ENCODE results near the gene DNAJB4. TPM values are rescaled to one million over a fixed set of nuclear protein-coding genes. Genes with fewer than 3 reads are reported as not detected.
"Not testable (repeated sequence)": the region's sequence is repeated elsewhere in the genome, so short reads cannot be mapped to it uniquely, and the experiment has no call there.

DNAJB4 gene
- total RNA-seq, 3 donors from 2014 or later (not counting 1 experiment from before 2014, with no cell fraction given): 26.8 to 30.7 (median 28.2) TPM

DNA sequence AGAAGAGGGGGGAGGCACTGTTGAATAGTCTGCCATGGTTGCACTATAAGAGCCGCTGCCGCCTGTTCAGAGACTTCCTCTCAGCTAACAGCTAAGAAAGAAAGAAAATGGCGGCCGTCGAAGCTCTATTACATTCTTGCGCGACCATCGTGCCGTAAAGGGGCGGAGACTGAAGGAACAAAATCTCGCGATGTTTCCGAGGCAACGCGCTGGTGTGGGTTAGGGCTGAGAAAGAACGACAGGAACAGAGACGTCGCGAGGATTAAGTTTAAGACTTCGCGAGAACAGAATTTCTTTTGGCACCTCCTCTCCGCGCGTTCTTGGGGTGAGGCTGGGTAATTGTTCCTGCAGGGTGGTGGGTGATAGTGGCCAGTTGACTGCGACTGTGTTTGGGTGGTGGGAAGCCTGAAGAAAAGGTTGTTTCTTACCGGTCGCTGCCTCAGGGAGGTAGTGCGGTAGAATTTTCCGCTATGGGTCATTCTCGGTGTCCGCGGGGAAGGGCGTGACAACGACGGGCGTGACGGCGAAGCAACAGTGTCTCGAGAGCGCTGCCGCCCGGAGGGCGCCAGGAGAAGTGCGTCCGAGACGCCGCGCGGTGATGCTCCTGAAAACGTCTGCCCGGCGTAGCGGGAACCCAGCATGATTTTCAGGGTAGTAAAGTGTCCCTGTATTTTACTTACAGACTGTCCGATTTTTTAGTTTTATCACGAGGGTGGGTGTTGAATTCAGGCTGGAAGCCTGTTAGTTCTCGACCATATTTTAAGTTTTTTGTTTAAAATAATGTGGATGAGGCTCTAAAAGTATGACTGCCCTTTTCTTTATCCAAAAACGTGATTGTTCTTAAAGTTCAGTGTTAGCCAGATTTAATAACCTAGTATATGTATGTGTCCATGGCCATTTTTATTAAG lies 25.5 kb upstream of the DNAJB4 start, which contains the start of gene FUBP1:
Gene FUBP1 (minus strand): TSS at position 104 of the 908 bp plus-strand sequence. CDS start 68 bp downstream, at position 36.
- no peaks in the 10 kb centered on the region for H3K27me3 Mint-ChIP-seq (ENCODE audit: low read depth in 2 of 2)
- under 1% methylated on average over 57 of the region's 57 CpGs for WGBS (ENCODE audit: insufficient coverage)
- ATAC-seq (peak; percentile 76 to 89 (median 77)), DNase-seq (peak; percentile 90 to 100)
- H3K4me1 ChIP-seq (ENCODE audit: control insufficient read depth, insufficient read depth, low read length): peaks cover 18% of the 10 kb centered on the region
- no peaks in the 10 kb centered on the region for H3K9me3 ChIP-seq (ENCODE audit: control insufficient read depth, insufficient read depth, low read length)
- peaks cover 6% of the 10 kb centered on the region for H3K36me3 ChIP-seq (ENCODE audit: control insufficient read depth, insufficient read depth, low read length)
- intact Hi-C loops (cut with micrococcal nuclease): loop anchor here (1.0 to 2.0 kb wide), 3 partner anchors 25 to 297 kb away; partner anchors contain the start of genes DNAJB4, USP33 and ZZZ3
- H3K4me3 ChIP-seq (ENCODE audit: low read length): peak within 1 kb of the TSS; percentile 87
- TF ChIP-seq, protein P1, sequence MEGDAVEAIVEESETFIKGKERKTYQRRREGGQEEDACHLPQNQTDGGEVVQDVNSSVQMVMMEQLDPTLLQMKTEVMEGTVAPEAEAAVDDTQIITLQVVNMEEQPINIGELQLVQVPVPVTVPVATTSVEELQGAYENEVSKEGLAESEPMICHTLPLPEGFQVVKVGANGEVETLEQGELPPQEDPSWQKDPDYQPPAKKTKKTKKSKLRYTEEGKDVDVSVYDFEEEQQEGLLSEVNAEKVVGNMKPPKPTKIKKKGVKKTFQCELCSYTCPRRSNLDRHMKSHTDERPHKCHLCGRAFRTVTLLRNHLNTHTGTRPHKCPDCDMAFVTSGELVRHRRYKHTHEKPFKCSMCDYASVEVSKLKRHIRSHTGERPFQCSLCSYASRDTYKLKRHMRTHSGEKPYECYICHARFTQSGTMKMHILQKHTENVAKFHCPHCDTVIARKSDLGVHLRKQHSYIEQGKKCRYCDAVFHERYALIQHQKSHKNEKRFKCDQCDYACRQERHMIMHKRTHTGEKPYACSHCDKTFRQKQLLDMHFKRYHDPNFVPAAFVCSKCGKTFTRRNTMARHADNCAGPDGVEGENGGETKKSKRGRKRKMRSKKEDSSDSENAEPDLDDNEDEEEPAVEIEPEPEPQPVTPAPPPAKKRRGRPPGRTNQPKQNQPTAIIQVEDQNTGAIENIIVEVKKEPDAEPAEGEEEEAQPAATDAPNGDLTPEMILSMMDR (IDR thresholded peaks at IDR 0.05): peak; percentile 65
- no peaks in the 10 kb centered on the region for H3K36me3 Mint-ChIP-seq
- peaks cover 28 to 39% of the 10 kb centered on the region in 2 donors for H3K4me1 Mint-ChIP-seq
- no peaks in the 10 kb centered on the region for H3K9me3 Mint-ChIP-seq
- no peak within 1 kb of the TSS for H3K27ac Mint-ChIP-seq
- H3K27ac ChIP-seq (ENCODE audit: low read length): peak within 1 kb of the TSS; percentile 93
- no peak within 1 kb of the TSS for H3K4me3 Mint-ChIP-seq
- H3K27me3 ChIP-seq (ENCODE audit: control insufficient read depth, insufficient read depth, low read length): no peaks in the 10 kb centered on the region

DNA sequence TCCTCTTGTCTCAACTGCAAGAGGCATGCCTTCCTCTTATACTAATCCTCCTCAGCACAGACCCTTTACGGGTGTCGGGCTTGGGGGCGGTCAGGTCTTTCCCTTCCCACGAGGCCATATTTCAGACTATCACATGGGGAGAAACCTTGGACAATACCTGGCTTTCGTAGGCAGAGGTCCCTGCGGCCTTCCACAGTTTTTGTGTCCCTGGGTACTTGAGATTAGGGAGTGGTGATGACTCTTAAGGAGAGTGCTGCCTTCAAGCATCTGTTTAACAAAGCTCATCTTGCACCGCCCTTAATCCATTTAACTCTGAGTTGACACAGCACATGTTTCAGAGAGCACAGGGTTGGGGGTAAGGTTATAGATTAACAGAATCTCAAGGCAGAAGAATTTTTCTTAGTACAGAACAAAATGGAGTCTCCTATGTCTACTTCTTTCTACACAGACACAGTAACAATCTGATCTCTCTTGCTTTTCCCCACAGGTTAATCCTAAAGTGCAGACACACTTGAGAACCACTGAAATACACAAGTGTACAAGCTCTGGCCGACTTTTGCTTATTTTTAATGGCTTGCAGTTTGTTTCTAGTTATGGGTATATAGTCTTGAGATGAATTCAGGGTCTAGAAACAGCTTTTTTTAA lies 21.3 kb upstream of the DNAJB4 start:
- Mint-ChIP-seq H3K4me1 (peaks cover 15 to 27% of the 10 kb centered on the region in 2 donors), H3K27ac (peak overlapping the region in 1 of 2 donors; percentile 24)
- intact Hi-C loops (cut with micrococcal nuclease); H3K9me3 Mint-ChIP-seq; DNase-seq; H3K4me1 ChIP-seq (ENCODE audit: control insufficient read depth, insufficient read depth, low read length); H3K27me3 ChIP-seq (ENCODE audit: control insufficient read depth, insufficient read depth, low read length); H3K27me3 Mint-ChIP-seq (ENCODE audit: low read depth in 2 of 2); H3K9me3 ChIP-seq (ENCODE audit: control insufficient read depth, insufficient read depth, low read length); H3K4me3 Mint-ChIP-seq; H3K36me3 ChIP-seq (ENCODE audit: control insufficient read depth, insufficient read depth, low read length); H3K4me3 ChIP-seq (ENCODE audit: low read length); H3K27ac ChIP-seq (ENCODE audit: low read length); ATAC-seq; H3K36me3 Mint-ChIP-seq: not testable (repeated sequence)
- 97% methylated on average over 7 of the region's 8 CpGs for WGBS (ENCODE audit: insufficient coverage)

DNA sequence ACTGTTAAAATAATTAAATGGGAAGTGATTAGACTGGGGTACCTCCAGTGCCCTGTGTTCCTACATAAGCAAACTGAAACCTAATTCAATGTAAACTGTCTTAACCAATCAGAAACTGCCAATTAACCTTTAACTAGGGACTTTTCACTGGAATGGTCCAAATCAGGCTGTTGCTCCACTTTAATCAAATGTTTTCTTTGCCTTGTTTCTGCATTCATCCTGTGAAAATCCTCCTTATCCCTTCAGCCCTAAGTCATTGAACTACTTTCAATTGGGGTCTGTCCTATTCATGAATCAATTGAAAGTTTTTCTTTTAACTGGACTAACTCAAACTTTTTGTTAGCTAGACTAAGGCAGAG lies 20.8 kb upstream of the DNAJB4 start:
- H3K4me3 ChIP-seq (ENCODE audit: low read length): no peak overlapping the region
- Mint-ChIP-seq H3K4me3 (no peak overlapping the region), H3K9me3 (no peaks in the 10 kb centered on the region), H3K36me3 (no peaks in the 10 kb centered on the region), H3K27me3 (ENCODE audit: low read depth in 2 of 2) (no peaks in the 10 kb centered on the region), H3K27ac (peak overlapping the region in 1 of 2 donors; percentile 24), H3K4me1 (peaks cover 17 to 28% of the 10 kb centered on the region in 2 donors)
- no peaks in the 10 kb centered on the region for H3K9me3 ChIP-seq (ENCODE audit: control insufficient read depth, insufficient read depth, low read length)
- DNase-seq: no peak
- intact Hi-C loops (cut with micrococcal nuclease): no loop called here
- H3K36me3 ChIP-seq (ENCODE audit: control insufficient read depth, insufficient read depth, low read length): no peaks in the 10 kb centered on the region
- no peak overlapping the region for H3K27ac ChIP-seq (ENCODE audit: low read length)
- no peak for ATAC-seq
- H3K27me3 ChIP-seq (ENCODE audit: control insufficient read depth, insufficient read depth, low read length): no peaks in the 10 kb centered on the region
- TF ChIP-seq, protein P1 (IDR thresholded peaks at IDR 0.05): no peak
- H3K4me1 ChIP-seq (ENCODE audit: control insufficient read depth, insufficient read depth, low read length): peaks cover 5% of the 10 kb centered on the region

DNA sequence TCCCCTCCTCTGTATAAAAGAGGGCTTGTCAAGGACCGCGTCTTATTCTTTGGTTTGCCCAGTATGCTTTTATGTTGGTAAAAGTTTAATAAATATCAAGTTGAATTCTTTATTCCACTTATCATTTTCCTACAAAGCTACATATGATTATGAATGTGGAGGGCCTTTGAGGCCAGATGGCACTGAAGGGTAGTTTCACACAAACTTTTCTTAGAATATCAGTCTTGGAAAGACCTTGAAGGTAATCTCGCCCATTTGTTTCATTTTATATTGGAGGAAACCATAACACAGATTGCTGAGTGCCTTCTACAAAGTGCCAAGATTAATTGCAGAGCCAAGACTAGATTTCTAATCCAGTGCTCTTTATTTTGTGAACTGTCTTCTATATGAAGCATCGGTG lies 20.1 kb upstream of the DNAJB4 start:
- Mint-ChIP-seq H3K4me1 (peaks cover 17 to 29% of the 10 kb centered on the region in 2 donors), H3K27ac (no peak overlapping the region), H3K9me3 (no peaks in the 10 kb centered on the region), H3K27me3 (ENCODE audit: low read depth in 2 of 2) (no peaks in the 10 kb centered on the region), H3K36me3 (no peaks in the 10 kb centered on the region), H3K4me3 (no peak overlapping the region)
- H3K4me3 ChIP-seq (ENCODE audit: low read length): no peak overlapping the region
- no peaks in the 10 kb centered on the region for H3K36me3 ChIP-seq (ENCODE audit: control insufficient read depth, insufficient read depth, low read length)
- TF ChIP-seq, protein P1 (IDR thresholded peaks at IDR 0.05): no peak
- intact Hi-C loops (cut with micrococcal nuclease): no loop called here
- H3K4me1 ChIP-seq (ENCODE audit: control insufficient read depth, insufficient read depth, low read length): peaks cover 5% of the 10 kb centered on the region
- WGBS (ENCODE audit: insufficient coverage): 100% methylated on average over 2 of the region's 4 CpGs
- H3K27me3 ChIP-seq (ENCODE audit: control insufficient read depth, insufficient read depth, low read length): no peaks in the 10 kb centered on the region
- no peak for DNase-seq
- no peaks in the 10 kb centered on the region for H3K9me3 ChIP-seq (ENCODE audit: control insufficient read depth, insufficient read depth, low read length)
- ATAC-seq: no peak
- H3K27ac ChIP-seq (ENCODE audit: low read length): no peak overlapping the region
